ENCODE data around the gene PROC.
"Not testable (repeated sequence)": the region's sequence is repeated elsewhere in the genome, so short reads cannot be mapped to it uniquely, and the experiment has no call there.

Gene PROC

GRCh38 chr2:127427376-127428056, 9.3 kb downstream of the PROC start:
- DNase-seq (ENCODE audit: low read depth), result no peak

DNA sequence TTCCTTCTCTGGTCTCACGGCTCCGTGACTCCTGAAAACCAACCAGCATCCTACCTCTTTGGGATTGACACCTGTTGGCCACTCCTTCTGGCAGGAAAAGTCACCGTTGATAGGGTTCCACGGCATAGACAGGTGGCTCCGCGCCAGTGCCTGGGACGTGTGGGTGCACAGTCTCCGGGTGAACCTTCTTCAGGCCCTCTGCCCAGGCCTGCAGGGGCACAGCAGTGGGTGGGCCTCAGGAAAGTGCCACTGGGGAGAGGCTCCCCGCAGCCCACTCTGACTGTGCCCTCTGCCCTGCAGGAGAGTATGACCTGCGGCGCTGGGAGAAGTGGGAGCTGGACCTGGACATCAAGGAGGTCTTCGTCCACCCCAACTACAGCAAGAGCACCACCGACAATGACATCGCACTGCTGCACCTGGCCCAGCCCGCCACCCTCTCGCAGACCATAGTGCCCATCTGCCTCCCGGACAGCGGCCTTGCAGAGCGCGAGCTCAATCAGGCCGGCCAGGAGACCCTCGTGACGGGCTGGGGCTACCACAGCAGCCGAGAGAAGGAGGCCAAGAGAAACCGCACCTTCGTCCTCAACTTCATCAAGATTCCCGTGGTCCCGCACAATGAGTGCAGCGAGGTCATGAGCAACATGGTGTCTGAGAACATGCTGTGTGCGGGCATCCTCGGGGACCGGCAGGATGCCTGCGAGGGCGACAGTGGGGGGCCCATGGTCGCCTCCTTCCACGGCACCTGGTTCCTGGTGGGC, 10.0 kb downstream of the PROC start:
- DNase-seq (ENCODE audit: low read depth), result no peak

GRCh38 chr2:127428815-127429109, 10.5 kb downstream of the PROC start:
- DNase-seq (ENCODE audit: low read depth), result no peak

DNA sequence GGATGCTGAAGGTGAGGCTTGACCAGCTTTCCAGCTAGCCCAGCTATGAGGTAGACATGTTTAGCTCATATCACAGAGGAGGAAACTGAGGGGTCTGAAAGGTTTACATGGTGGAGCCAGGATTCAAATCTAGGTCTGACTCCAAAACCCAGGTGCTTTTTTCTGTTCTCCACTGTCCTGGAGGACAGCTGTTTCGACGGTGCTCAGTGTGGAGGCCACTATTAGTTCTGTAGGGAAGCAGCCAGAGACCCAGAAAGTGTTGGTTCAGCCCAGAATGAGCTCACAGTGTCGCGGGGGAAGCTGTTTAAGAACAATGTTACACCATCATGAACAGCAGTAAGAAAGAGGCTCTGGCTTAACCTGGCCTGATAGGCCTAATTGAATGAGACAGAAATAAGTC, 11.1 kb downstream of the PROC start:
- no peak for DNase-seq (ENCODE audit: low read depth)

DNA sequence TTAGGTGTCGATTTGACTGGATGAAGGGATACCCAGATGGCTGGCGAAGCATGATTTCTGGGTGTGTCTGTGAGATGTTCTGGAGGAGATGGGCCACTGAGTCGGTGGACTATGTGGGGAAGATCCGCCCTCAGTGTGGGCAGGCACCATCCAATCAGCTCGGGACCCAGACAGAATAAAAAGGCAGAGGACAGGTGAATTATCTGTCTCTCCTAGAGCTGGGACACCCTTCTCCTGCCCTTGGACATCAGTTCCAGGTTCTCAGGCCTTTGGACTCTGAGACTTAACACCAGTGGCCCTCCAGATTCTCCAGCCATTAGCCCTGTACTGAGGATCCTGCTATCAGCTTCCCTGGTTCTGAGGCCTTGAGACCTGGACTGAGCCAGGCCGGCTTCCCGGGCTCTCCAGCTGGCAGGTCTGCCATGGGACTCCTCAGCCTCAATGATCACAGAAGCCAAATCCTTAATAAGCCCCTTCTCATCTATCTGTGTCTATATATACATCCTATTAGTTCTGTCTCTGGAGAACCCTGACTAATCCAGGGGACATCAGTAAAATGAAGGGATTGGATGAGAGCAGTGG, 11.7 kb downstream of the PROC start:
- DNase-seq (ENCODE audit: low read depth), result no peak

GRCh38 chr2:127431408-127432023, 13.3 kb downstream of the PROC start:
- DNase-seq (ENCODE audit: low read depth), result no peak

GRCh38 chr2:127434515-127434914, 16.3 kb downstream of the PROC start:
- no peak for DNase-seq (ENCODE audit: low read depth)

DNA sequence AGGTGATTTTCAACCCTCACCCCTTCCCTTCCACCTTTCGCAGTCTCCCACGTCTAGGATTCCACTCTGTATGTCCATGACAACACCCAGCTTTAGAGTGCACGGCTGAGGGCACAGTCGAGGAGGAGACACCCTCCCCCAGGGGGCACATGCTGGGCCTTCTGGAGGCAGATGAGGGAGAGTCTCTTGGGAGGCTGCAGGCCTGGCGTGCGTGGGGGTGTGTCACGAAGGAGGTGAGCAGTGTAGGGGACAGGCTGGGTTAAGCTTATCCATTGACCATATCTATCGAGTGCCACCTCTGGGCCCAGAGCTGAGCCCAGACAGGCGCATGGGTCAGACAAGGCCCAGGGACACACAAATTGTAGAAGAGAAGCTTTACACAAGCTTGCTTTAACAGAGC, 18.8 kb downstream of the PROC start:
- DNase-seq (ENCODE audit: low read depth), result no peak

DNA sequence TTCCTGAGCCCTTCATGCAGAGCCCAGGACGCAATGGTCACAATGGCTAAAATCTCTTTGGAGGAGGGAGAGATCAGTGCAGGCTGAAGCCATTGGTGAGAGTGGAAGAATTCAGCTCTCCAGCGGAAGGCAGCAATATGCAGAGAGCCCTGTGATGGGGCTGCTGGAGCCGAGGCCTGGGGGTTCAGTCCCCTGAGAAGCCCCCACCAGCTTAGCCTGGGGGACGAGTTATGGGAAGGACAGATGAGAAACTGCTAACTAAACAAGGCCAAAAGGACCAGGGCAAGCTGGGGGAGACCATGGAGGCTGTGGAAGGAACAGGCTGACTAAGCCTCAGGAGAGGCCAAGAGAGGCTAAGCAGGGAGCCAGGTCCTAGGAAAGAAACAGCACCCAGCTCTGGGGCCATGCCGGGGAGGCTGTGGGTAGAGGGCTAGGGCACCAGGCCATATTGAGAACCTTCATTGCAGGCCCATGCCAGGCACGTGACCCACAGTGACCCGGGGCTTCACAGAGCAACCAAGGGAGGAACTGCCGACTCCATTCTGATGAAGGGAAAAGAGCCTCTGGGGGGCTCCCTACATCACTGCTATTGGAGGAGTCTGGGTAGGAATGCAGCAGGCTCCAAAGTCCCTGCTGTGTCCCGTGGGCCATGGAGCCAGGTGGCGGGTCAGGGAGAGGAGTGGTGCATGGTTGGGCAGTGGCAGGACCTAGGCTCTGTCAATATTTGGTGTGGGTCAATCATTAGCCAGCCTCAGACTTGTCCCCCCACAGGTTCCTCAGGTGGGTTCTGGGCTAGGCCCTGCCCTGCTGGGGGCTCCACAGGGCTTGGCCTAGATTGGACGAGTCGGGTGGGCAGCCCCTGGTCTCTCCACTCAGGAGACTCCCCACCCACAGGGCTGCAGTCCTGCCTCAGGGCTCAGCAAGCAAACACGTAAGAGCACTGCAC, 19.8 kb downstream of the PROC start:
- no peak for DNase-seq (ENCODE audit: low read depth)

DNA sequence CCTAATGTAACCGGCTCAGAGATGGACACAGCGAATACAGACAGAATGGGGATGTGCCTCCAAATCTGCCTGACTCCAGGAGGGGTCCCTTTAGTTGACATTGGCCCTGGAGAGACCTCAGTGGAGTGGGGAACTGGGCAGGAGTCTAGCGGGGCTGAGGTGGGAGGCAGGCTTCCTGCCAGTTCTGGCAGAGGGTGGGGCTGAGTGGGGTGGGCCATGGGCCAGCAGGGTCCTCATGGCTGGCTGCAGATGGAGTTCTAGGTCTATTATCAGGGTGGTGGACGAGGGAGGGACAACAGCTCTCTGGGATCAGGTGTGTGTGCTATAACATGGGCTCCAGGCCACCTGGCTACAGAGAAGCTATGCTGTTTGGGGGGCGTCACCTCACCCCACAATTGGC, 21.1 kb downstream of the PROC start:
- no peak for DNase-seq (ENCODE audit: low read depth)

GRCh38 chr2:127448526-127448925, 30.3 kb downstream of the PROC start:
- DNase-seq (ENCODE audit: low read depth), result no peak

DNA sequence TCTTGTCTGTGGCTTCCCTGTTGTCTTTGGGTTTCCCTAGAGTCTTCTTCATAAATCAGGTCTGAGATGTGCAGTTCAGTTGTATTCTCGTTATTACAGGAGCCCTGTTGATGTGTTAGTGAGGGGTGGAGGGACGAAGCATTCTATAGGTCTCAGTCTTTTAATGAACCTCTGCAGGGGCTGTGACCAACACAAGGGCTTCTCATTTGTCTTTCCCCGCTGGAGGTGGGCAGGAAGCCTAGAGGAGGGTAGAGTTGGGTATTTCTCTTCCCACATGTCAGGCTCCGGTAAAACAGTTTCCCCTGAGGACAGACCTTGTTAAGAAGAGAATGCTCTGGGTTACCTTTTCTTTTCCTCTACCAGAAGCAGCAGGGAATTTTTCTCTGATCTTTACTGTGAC, 31.2 kb downstream of the PROC start:
- DNase-seq (ENCODE audit: low read depth), result no peak

- DNase-seq (ENCODE audit: low read depth), result no peak
These were observed 31.7 kb downstream of the PROC start for GRCh38 chr2:127449898-127450297.

DNA sequence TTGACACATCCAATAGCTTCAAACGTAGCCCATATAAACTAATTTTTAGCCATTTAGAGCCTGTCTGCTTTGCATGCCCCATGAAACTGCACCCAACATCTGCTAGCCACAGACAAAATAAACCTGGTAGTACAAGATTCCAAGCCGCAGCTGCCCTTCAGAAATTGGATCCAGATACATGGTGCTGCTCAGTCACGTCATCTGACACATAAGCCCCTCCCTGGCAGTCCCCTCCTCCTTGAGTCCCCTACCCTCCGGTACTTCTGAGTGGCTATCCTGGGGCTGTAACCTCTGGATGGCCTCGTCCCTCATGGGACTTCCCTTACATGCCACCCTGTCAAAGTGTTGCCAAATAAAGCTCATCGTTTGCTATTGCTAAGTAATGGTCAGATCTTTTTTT, 33.8 kb downstream of the PROC start:
- DNase-seq (ENCODE audit: low read depth), result no peak

- not testable (repeated sequence) for DNase-seq (ENCODE audit: low read depth)
These were observed 34.2 kb downstream of the PROC start for GRCh38 chr2:127452423-127452822.

DNA sequence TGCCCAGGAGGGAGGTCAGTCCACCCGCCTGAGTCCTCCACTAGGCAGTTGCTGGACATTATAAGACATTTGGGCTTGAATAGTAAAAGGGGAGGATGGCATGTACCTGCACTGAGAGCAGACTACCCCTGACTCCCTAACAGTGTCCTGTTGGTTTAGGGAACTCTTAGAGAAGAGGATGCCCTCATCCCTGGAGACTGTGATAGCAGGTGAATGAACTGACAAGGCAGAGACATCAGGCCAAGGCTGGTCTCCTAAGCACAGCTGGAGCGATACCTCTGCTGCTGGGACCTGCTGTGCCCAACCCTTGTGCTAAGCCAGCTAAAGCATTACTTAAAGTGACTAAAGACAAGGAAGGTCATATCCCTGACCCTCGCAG, 34.8 kb downstream of the PROC start:
- DNase-seq (ENCODE audit: low read depth), result no peak

GRCh38 chr2:127453392-127454171, 35.4 kb downstream of the PROC start:
- no peak for DNase-seq (ENCODE audit: low read depth)

DNA sequence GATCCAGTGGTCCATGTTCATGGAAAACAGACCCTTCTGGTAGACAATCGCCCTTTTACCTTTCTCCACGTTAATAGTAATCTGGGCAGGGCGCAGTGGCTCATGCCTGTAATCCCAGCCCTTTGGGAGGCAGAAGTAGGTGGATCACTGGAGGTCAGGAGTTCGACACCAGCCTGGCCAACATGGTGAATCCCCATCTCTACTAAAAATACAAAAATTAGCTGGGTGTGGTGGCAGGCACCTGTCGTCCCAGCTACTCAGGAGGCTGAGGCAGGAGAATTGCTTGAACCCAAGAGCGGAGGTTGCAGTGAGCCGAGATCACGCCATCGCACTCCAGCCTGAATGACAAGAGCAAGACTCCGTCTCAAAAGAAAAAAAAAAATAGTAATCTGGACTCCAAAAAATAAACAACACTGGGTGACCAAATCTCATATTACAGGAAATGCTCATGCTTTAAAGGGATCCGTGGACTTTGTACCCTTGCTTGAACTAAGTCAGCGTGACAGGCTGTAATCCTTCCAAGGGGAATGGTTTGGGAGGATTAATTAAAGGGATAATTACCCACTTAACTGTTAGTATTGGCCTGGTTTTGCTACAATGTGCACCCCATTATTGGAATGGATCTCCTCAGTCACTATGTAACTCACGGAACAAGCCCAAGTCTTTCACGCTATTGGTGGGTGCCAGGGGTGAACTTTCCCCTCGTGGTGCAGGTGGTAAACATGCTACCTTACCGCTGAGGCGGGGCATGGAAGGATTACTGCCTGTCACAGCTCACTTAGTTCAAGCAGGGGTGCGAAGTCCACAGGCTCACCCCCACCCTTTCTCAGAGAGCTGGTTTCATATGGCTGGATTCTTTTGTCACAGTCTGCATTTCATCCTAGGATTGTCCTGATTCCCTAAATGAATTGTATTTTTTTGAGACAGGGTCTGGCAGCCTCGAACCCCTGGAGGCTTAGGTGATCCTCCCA, 36.7 kb downstream of the PROC start:
- DNase-seq (ENCODE audit: low read depth), result no peak

- no peak for DNase-seq (ENCODE audit: low read depth)
These were observed 37.6 kb downstream of the PROC start for GRCh38 chr2:127455566-127456493.
